ENCODE data around the gene SCFD2. TPM values are rescaled to one million over a fixed set of nuclear protein-coding genes. Genes with fewer than 3 reads are reported as not detected.

Gene SCFD2
- total RNA-seq, 4 donors from 2014 or later, result 14.3 to 37.8 (median 27.7) TPM

DNA sequence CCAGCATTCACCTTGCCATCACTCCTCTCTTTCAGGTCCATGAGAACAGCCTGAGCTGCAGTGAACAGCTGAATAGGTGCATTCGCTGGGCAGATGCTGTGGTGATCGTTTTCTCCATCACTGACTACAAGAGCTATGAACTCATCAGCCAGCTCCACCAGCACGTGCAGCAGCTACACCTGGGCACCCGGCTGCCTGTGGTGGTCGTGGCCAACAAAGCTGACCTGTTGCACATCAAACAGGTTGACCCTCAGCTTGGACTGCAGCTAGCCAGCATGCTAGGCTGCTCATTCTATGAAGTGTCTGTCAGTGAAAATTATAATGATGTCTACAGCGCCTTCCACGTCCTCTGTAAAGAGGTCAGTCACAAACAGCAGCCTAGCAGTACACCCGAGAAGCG, 500.6 kb downstream of the SCFD2 start:
- TF ChIP-seq POLR2A (IDR thresholded peaks at IDR 0.05), result no peak
- TF ChIP-seq, protein P1, sequence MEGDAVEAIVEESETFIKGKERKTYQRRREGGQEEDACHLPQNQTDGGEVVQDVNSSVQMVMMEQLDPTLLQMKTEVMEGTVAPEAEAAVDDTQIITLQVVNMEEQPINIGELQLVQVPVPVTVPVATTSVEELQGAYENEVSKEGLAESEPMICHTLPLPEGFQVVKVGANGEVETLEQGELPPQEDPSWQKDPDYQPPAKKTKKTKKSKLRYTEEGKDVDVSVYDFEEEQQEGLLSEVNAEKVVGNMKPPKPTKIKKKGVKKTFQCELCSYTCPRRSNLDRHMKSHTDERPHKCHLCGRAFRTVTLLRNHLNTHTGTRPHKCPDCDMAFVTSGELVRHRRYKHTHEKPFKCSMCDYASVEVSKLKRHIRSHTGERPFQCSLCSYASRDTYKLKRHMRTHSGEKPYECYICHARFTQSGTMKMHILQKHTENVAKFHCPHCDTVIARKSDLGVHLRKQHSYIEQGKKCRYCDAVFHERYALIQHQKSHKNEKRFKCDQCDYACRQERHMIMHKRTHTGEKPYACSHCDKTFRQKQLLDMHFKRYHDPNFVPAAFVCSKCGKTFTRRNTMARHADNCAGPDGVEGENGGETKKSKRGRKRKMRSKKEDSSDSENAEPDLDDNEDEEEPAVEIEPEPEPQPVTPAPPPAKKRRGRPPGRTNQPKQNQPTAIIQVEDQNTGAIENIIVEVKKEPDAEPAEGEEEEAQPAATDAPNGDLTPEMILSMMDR (IDR thresholded peaks at IDR 0.05), result no peak
- peaks cover 0 to 7% (median 0%) of the 10 kb centered on the region in 3 donors for H3K36me3 ChIP-seq
- WGBS, 2 donors, result 88 to 100% methylated on average over 1 to 7 of the region's 9 CpGs
- H3K27me3 ChIP-seq, result peaks cover 0 to 29% (median 0%) of the 10 kb centered on the region in 4 donors
- H3K9me3 ChIP-seq, result no peaks in the 10 kb centered on the region
- peaks cover 7 to 38% (median 14%) of the 10 kb centered on the region in 3 donors for H3K4me1 ChIP-seq
- no peak for DNase-seq
- intact Hi-C loops (cut with DNase I), result loop anchor here (10.0 kb wide), 1 partner anchor 140 kb away; no protein-coding TSS in a partner anchor
- H3K4me3 ChIP-seq, result no peak overlapping the region
- H3K27ac ChIP-seq, result no peak overlapping the region

- Histone ChIP-seq H3K27me3 (peaks cover 0 to 34% (median 0%) of the 10 kb centered on the region in 4 donors), H3K27ac (no peak overlapping the region), H3K9me3 (no peaks in the 10 kb centered on the region), H3K36me3 (peaks cover 0 to 7% (median 0%) of the 10 kb centered on the region in 3 donors), H3K4me3 (no peak overlapping the region), H3K4me1 (peaks cover 7 to 33% (median 14%) of the 10 kb centered on the region in 3 donors)
- TF ChIP-seq, protein P1 (IDR thresholded peaks at IDR 0.05), result no peak
- TF ChIP-seq POLR2A (IDR thresholded peaks at IDR 0.05), result no peak
- no peak for DNase-seq
- intact Hi-C loops (cut with DNase I), result loop anchor here (10.0 kb wide), 1 partner anchor 140 kb away; no protein-coding TSS in a partner anchor
- 51 to 60% methylated on average over 4 to 5 of the region's 5 CpGs for WGBS, 2 donors
Observed at GRCh38 chr4:52864793-52865192, 501.1 kb downstream of the SCFD2 start.

DNA sequence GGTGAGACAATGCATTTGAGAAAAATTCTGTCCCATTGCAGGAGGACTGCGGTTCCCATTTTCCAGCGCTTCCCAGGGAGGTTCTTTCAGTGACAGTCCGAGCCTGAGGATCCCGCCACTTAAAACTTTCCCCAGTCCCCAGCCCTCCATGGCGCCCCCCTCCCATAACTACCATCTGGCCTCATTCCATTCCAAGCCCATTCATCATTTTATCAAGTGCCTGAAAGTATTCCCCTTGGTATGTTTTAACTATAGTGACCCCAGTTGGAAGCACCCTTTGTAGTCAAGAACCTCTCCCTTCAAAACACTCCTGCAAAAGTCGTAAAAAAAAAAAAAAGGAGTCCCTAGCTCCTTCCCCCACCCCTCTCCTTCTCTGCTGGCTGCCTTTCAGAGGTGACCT, 502.5 kb downstream of the SCFD2 start:
- H3K9me3 ChIP-seq, result peaks cover 0 to 4% (median 2%) of the 10 kb centered on the region in 3 donors
- no peak overlapping the region for H3K27ac ChIP-seq
- intact Hi-C loops (cut with DNase I), result loop anchor here (10.0 kb wide), 1 partner anchor 139 kb away; no protein-coding TSS in a partner anchor
- H3K27me3 ChIP-seq, result peaks cover 0 to 37% (median 0%) of the 10 kb centered on the region in 4 donors
- 89 to 91% methylated on average over 6 of the region's 6 CpGs for WGBS, 2 donors
- H3K4me1 ChIP-seq, result peaks cover 7 to 21% (median 14%) of the 10 kb centered on the region in 3 donors
- DNase-seq, result no peak
- TF ChIP-seq, protein P1 (IDR thresholded peaks at IDR 0.05), result no peak
- no peak for TF ChIP-seq POLR2A (IDR thresholded peaks at IDR 0.05)
- no peak overlapping the region for H3K4me3 ChIP-seq
- peaks cover 0 to 7% (median 0%) of the 10 kb centered on the region in 3 donors for H3K36me3 ChIP-seq

GRCh38 chr4:52862639-52863161, 503.2 kb downstream of the SCFD2 start:
- no peak for DNase-seq
- peak overlapping the region; percentile 57 to 76 (median 66) for H3K4me3 ChIP-seq
- H3K27ac ChIP-seq, result peak overlapping the region in 1 of 4 donors; percentile 80
- WGBS, 2 donors, result 17 to 46% methylated on average over 2 to 5 of the region's 23 CpGs
- H3K9me3 ChIP-seq, result peaks cover 0 to 10% (median 8%) of the 10 kb centered on the region in 3 donors
- no peak for TF ChIP-seq POLR2A (IDR thresholded peaks at IDR 0.05)
- TF ChIP-seq, protein P1 (IDR thresholded peaks at IDR 0.05), result no peak
- intact Hi-C loops (cut with DNase I), result loop anchor here (10.0 kb wide), 1 partner anchor 138 kb away; no protein-coding TSS in a partner anchor
- peaks cover 0 to 7% (median 0%) of the 10 kb centered on the region in 3 donors for H3K36me3 ChIP-seq
- H3K27me3 ChIP-seq, result peaks cover 0 to 37% (median 0%) of the 10 kb centered on the region in 4 donors
- H3K4me1 ChIP-seq, result peaks cover 7 to 21% (median 14%) of the 10 kb centered on the region in 3 donors
